ENCODE data around the gene ZNF638. TPM values are rescaled to one million over a fixed set of nuclear protein-coding genes. Genes with fewer than 3 reads are reported as not detected.

ZNF638 gene
- total and polyA plus RNA-seq, 9 of the 15 experiments (the other 6 are each of a cell fraction or from before 2014, with no cell fraction given), result 53.3 to 165 (median 98.8) TPM

- no peak for TF ChIP-seq ZNF324 (CRISPR knock-in tag; IDR thresholded peaks at IDR 0.05)
- no peak for TF ChIP-seq EP400 (IDR thresholded peaks at IDR 0.05)
- no peak for TF ChIP-seq ZBTB1 (CRISPR knock-in tag; IDR thresholded peaks at IDR 0.05; ENCODE audit: borderline replicate concordance, low read depth)
- TF ChIP-seq ZNF398 (CRISPR knock-in tag; IDR thresholded peaks at IDR 0.05), result no peak
- TF ChIP-seq IFI16 (CRISPR knock-in tag; IDR thresholded peaks at IDR 0.05), result no peak
- no peak for TF ChIP-seq MXI1 (IDR thresholded peaks at IDR 0.05; ENCODE audit: low read depth, low read length)
- no peak for TF ChIP-seq CBX8 (IDR thresholded peaks at IDR 0.05; ENCODE audit: borderline replicate concordance, extremely low read depth, low read depth, low read length, poor library complexity, severe bottlenecking)
- no peak for TF ChIP-seq PCBP2 (IDR thresholded peaks at IDR 0.05; ENCODE audit: low read depth, low read length, poor library complexity, severe bottlenecking)
- no peak for TF ChIP-seq ZNF395 (CRISPR knock-in tag; IDR thresholded peaks at IDR 0.05)
- no peak for TF ChIP-seq MAFG (tag; conservative IDR thresholded peaks at IDR 0.05)
- FAIRE-seq (no peak), DNase-seq (ENCODE audit: extremely low read depth in 1 of 4, low spot score in 3 of 4) (no peak), ATAC-seq (peak; percentile 17; the same call in 1 of the 3 replicates)
- Histone ChIP-seq H3K79me2 (ENCODE audit: control insufficient read depth, insufficient read depth, low read length) (no peaks in the 10 kb centered on the region), H3K9me1 (ENCODE audit: control insufficient read depth, insufficient read depth, low read length) (no peaks in the 10 kb centered on the region), H3K9me3 (replicated peaks; ENCODE audit: control insufficient read depth, insufficient read depth, low read depth, low read length) (no peaks in the 10 kb centered on the region), H2AFZ (ENCODE audit: low read depth, low read length) (peak overlapping the region; percentile 49), H3K4me2 (ENCODE audit: insufficient read depth, low read length) (no peak overlapping the region), H3K36me3 (ENCODE audit: control insufficient read depth, insufficient read depth, low read length) (no peaks in the 10 kb centered on the region), H3K4me1 (replicated peaks in 1 of 2; ENCODE audit: control insufficient read depth in 2 of 2, insufficient read depth in 2 of 2, low read length in 2 of 2) (peaks cover 0 to 2% of the 10 kb centered on the region in 2 experiments; a peak in 2 of 5 replicates), H4K20me1 (replicated peaks; ENCODE audit: control insufficient read depth, insufficient read depth, low read length) (no peaks in the 10 kb centered on the region), H3K4me3 (no peak overlapping the region), H3K27ac (ENCODE audit: extremely low read depth, low read depth, low read length) (no peak overlapping the region), H3K9ac (ENCODE audit: insufficient read depth in 1 of 2, low read depth in 2 of 2, low read length in 2 of 2) (no peak overlapping the region), H3K27me3 (ENCODE audit: control insufficient read depth in 2 of 2, insufficient read depth in 2 of 2, low read length in 2 of 2) (peaks cover 8% of the 10 kb centered on the region in 2 experiments; a peak in 3 of 5 replicates)
- no TSS peak for BruUV-seq (replicated peaks)
- CTCF ChIA-PET (ENCODE audit: low intra/inter-chr PET ratio), result no interaction called here
- 48% methylated on average over 10 of the region's 10 CpGs for WGBS (ENCODE audit: insufficient coverage, low coverage, missing lambda C conversion rate)
- intact Hi-C loops (cut with micrococcal nuclease), result no loop called here
- in situ Hi-C loops (cut with MboI), result no loop called here
- POLR2A ChIA-PET, result interaction anchor here (0.8 to 1.1 kb wide), 2 partner anchors 12 to 22 kb away, joined by 3 read pairs; no protein-coding TSS in a partner anchor
These were observed 143.3 kb downstream of the ZNF638 start for GRCh38 chr2:71474744-71475397.

All from K562 (cell line).